Thyroid gland (tissue), 4 donors: ENCODE data around the gene GALNT10. TPM values are rescaled to one million over a fixed set of nuclear protein-coding genes. Genes with fewer than 3 reads are reported as not detected.

Experiments used
- DNase-seq, 2 donors: peaks; one replicate each; pipeline ENCODE4 v3.0.0-alpha.2; 2019
- H3K27ac ChIP-seq, 3 donors: fragments of 200-600 bp; sonication (generic); 1 replicate in 2 of 3; 2 replicates in 1 of 3; pipeline ENCODE4 v1.5.1; 2016 to 2019; ENCODE audit warnings: mild to moderate bottlenecking in 1 of 3, moderate library complexity in 1 of 3
- H3K27me3 ChIP-seq: fragments of 200-600 bp; sonication (generic); one replicate; pipeline ENCODE4 v1.5.1; 2019
- H3K36me3 ChIP-seq, 2 donors: fragments of 200-600 bp; sonication (generic); one replicate each; pipeline ENCODE4 v1.5.1; 2016 to 2019
- H3K4me1 ChIP-seq, 2 donors: fragments of 200-600 bp; sonication (generic); one replicate each; pipeline ENCODE4 v1.5.1; 2017 to 2019
- H3K4me3 ChIP-seq, 3 donors: fragments of 200-600 bp; sonication (generic); replicated peaks in 1 of 3; 1 replicate in 2 of 3; 2 replicates in 1 of 3; pipeline ENCODE4 v1.5.1; 2016; ENCODE audit warnings: mild to moderate bottlenecking in 1 of 3
- H3K9me3 ChIP-seq: fragments of 200-600 bp; sonication (generic); one replicate; pipeline ENCODE4 v1.5.1; 2017
- CTCF ChIP-seq, 6 experiments: fragments of 200-600 bp in 3 of 6; fragments of 450-650 bp in 3 of 6; sonication (generic) in 3 of 6; IDR thresholded peaks; one replicate each; pipeline ENCODE4 v1.5.1; 2016 to 2019; ENCODE audit warnings: antibody characterized with exemption in 6 of 6, mild to moderate bottlenecking in 2 of 6, inconsistent platforms in 1 of 6, moderate library complexity in 1 of 6
- POLR2A ChIP-seq, 2 donors: fragments of 450-650 bp; IDR thresholded peaks; one replicate each; pipeline ENCODE4 v1.6.1; 2017; ENCODE audit warnings: antibody characterized with exemption in 2 of 2, mild to moderate bottlenecking in 2 of 2, moderate library complexity in 1 of 2
- WGBS, 2 donors: methylation state at CpG; one replicate each; pipeline ENCODE4 v1.1.5; 2017; 5-methylcytosine and 5-hydroxymethylcytosine counted together
- intact Hi-C: fragments of 100-400 bp; cut with DNase I; formaldehyde crosslinking; loops from one replicate; pipeline ENCODE4 v1.15.1; 2023
- total RNA-seq, 4 donors: library from RNA; depleted of rRNA; stranded (reverse); fragments of >200 nt; gene quantifications; one replicate each; pipeline ENCODE4 v1.2.3, GENCODE V29; 2016

The GALNT10 gene
- total RNA-seq, 4 donors from 2014 or later: 33.3 to 69.6 (median 58.1) TPM

GRCh38 chr5:154243736-154244135 lies 53.2 kb downstream of the GALNT10 start:
- Histone ChIP-seq H3K27me3 (no peaks in the 10 kb centered on the region), H3K4me3 (no peak overlapping the region), H3K36me3 (no peaks in the 10 kb centered on the region), H3K4me1 (peaks cover 42 to 46% of the 10 kb centered on the region in 2 donors), H3K27ac (peak overlapping the region in 2 of 3 donors; percentile 41 to 56), H3K9me3 (no peaks in the 10 kb centered on the region)
- intact Hi-C loops: no loop called here
- no peak for DNase-seq
- TF ChIP-seq CTCF (IDR thresholded peaks at IDR 0.05): no peak
- no peak for TF ChIP-seq POLR2A (IDR thresholded peaks at IDR 0.05)
- WGBS, 2 donors: 96 to 100% methylated on average over 1 to 2 of the region's 2 CpGs

- intact Hi-C loops: no loop called here
- no peak for TF ChIP-seq POLR2A (IDR thresholded peaks at IDR 0.05)
- no peak for TF ChIP-seq CTCF (IDR thresholded peaks at IDR 0.05)
- peak overlapping the region in 1 of 3 donors; percentile 56 for H3K27ac ChIP-seq
- H3K4me3 ChIP-seq: no peak overlapping the region
- H3K4me1 ChIP-seq: peaks cover 36 to 45% of the 10 kb centered on the region in 2 donors
- DNase-seq: no peak
- H3K27me3 ChIP-seq: no peaks in the 10 kb centered on the region
- H3K9me3 ChIP-seq: no peaks in the 10 kb centered on the region
- no peaks in the 10 kb centered on the region for H3K36me3 ChIP-seq
- 59 to 65% methylated on average over 3 of the region's 3 CpGs for WGBS, 2 donors
Observed at GRCh38 chr5:154244476-154244875, 53.9 kb downstream of the GALNT10 start.

GRCh38 chr5:154248691-154249090 lies 58.2 kb downstream of the GALNT10 start:
- WGBS, 2 donors: 69 to 100% methylated on average over 2 of the region's 2 CpGs
- H3K4me3 ChIP-seq: no peak overlapping the region
- TF ChIP-seq CTCF (IDR thresholded peaks at IDR 0.05) (no peak), POLR2A (IDR thresholded peaks at IDR 0.05) (no peak)
- no peak overlapping the region for H3K27ac ChIP-seq
- H3K36me3 ChIP-seq: no peaks in the 10 kb centered on the region
- DNase-seq: no peak
- H3K27me3 ChIP-seq: no peaks in the 10 kb centered on the region
- H3K9me3 ChIP-seq: no peaks in the 10 kb centered on the region
- H3K4me1 ChIP-seq: peaks cover 4 to 21% of the 10 kb centered on the region in 2 donors
- intact Hi-C loops: no loop called here

- no peaks in the 10 kb centered on the region for H3K36me3 ChIP-seq
- H3K27ac ChIP-seq: no peak overlapping the region
- 43 to 49% methylated on average over 3 of the region's 3 CpGs for WGBS, 2 donors
- intact Hi-C loops: no loop called here
- no peaks in the 10 kb centered on the region for H3K9me3 ChIP-seq
- DNase-seq: no peak
- H3K4me1 ChIP-seq: peaks cover 0 to 9% of the 10 kb centered on the region in 2 donors
- no peaks in the 10 kb centered on the region for H3K27me3 ChIP-seq
- TF ChIP-seq CTCF (IDR thresholded peaks at IDR 0.05) (no peak), POLR2A (IDR thresholded peaks at IDR 0.05) (no peak)
- no peak overlapping the region for H3K4me3 ChIP-seq
Observed at GRCh38 chr5:154249826-154250225, 59.3 kb downstream of the GALNT10 start.

- no peak for DNase-seq
- H3K36me3 ChIP-seq: no peaks in the 10 kb centered on the region
- peaks cover 0 to 9% of the 10 kb centered on the region in 2 donors for H3K4me1 ChIP-seq
- H3K4me3 ChIP-seq: no peak overlapping the region
- no peak for TF ChIP-seq POLR2A (IDR thresholded peaks at IDR 0.05)
- TF ChIP-seq CTCF (IDR thresholded peaks at IDR 0.05): no peak
- H3K27ac ChIP-seq: no peak overlapping the region
- H3K9me3 ChIP-seq: no peaks in the 10 kb centered on the region
- no peaks in the 10 kb centered on the region for H3K27me3 ChIP-seq
- intact Hi-C loops: no loop called here
Observed at GRCh38 chr5:154251529-154251928, 61.0 kb downstream of the GALNT10 start.
